Ishikawa (cell line): Measurements from ENCODE around the gene COASY.

Source experiments
- CEBPB ChIP-seq: IDR thresholded peaks from 2 replicates; pipeline ENCODE4 v1.6.1; 2012
- CREB1 ChIP-seq: IDR thresholded peaks from 2 replicates; pipeline ENCODE4 v1.6.1; 2012; ENCODE audit warnings: low read depth
- EGR1 ChIP-seq: IDR thresholded peaks from 2 replicates; pipeline ENCODE4 v1.6.1; 2012
- EP300 ChIP-seq: IDR thresholded peaks from 2 replicates; pipeline ENCODE4 v1.6.1; 2012; ENCODE audit warnings: borderline replicate concordance
- FOXM1 ChIP-seq: IDR thresholded peaks from 2 replicates; pipeline ENCODE4 v1.6.1; 2012; ENCODE audit warnings: low read depth, borderline replicate concordance
- MAX ChIP-seq: IDR thresholded peaks from 2 replicates; pipeline ENCODE4 v1.6.1; 2012
- NFIC ChIP-seq: IDR thresholded peaks from 2 replicates; pipeline ENCODE4 v1.6.1; 2012
- RAD21 ChIP-seq: IDR thresholded peaks from 2 replicates; pipeline ENCODE4 v1.6.1; 2012; ENCODE audit warnings: low read depth
- REST ChIP-seq: IDR thresholded peaks from 2 replicates; pipeline ENCODE4 v1.6.1; 2012; ENCODE audit warnings: low read depth, mild to moderate bottlenecking
- TAF1 ChIP-seq: IDR thresholded peaks from 2 replicates; pipeline ENCODE4 v1.6.1; 2012; ENCODE audit warnings: low read depth, mild to moderate bottlenecking
- TCF12 ChIP-seq: IDR thresholded peaks from 2 replicates; pipeline ENCODE4 v1.6.1; 2012; ENCODE audit warnings: low read depth
- TEAD4 ChIP-seq: IDR thresholded peaks from 2 replicates; pipeline ENCODE4 v1.6.1; 2012
- USF1 ChIP-seq: IDR thresholded peaks from 2 replicates; pipeline ENCODE4 v1.6.1; 2012
- YY1 ChIP-seq: IDR thresholded peaks from 2 replicates; pipeline ENCODE4 v1.6.1; 2012; ENCODE audit warnings: low read depth
- ZBTB7A ChIP-seq: IDR thresholded peaks from 2 replicates; pipeline ENCODE4 v1.6.1; 2012; ENCODE audit warnings: low read depth

COASY gene

GRCh38 chr17:42541041-42541833, 20.7 kb upstream of the COASY start:
- TF ChIP-seq TAF1, result no peak
- TF ChIP-seq REST, result no peak
- TF ChIP-seq YY1, result no peak
- no peak for TF ChIP-seq EGR1
- no peak for TF ChIP-seq CEBPB
- TF ChIP-seq TEAD4, result no peak
- no peak for TF ChIP-seq RAD21
- no peak for TF ChIP-seq EP300
- no peak for TF ChIP-seq ZBTB7A

- TF ChIP-seq TCF12 (no peak), USF1 (no peak), FOXM1 (no peak), CREB1 (no peak), MAX (no peak), EGR1 (no peak), REST (no peak), TEAD4 (no peak), EP300 (no peak), YY1 (no peak), RAD21 (no peak), CEBPB (no peak), TAF1 (no peak), ZBTB7A (no peak), NFIC (no peak)
Measured at GRCh38 chr17:42543190-42544079, 18.5 kb upstream of the COASY start.

GRCh38 chr17:42544874-42545283, 17.1 kb upstream of the COASY start:
- TF ChIP-seq TEAD4, result no peak

- no peak for TF ChIP-seq TCF12
- no peak for TF ChIP-seq EP300
- no peak for TF ChIP-seq TAF1
- no peak for TF ChIP-seq YY1
- no peak for TF ChIP-seq EGR1
- no peak for TF ChIP-seq CREB1
- TF ChIP-seq ZBTB7A, result no peak
- no peak for TF ChIP-seq RAD21
- no peak for TF ChIP-seq FOXM1
- no peak for TF ChIP-seq CEBPB
- no peak for TF ChIP-seq TEAD4
- TF ChIP-seq MAX, result no peak
Measured at GRCh38 chr17:42547001-42547461, 14.9 kb upstream of the COASY start.

- no peak for TF ChIP-seq NFIC
- TF ChIP-seq CREB1, result no peak
- TF ChIP-seq TEAD4, result no peak
- no peak for TF ChIP-seq MAX
- no peak for TF ChIP-seq TCF12
- TF ChIP-seq RAD21, result no peak
- TF ChIP-seq REST, result no peak
- TF ChIP-seq YY1, result no peak
- TF ChIP-seq CEBPB, result no peak
- TF ChIP-seq ZBTB7A, result no peak
- TF ChIP-seq EGR1, result no peak
Measured at GRCh38 chr17:42547698-42548069, 14.3 kb upstream of the COASY start.
